ENCODE data around the gene SEC23A. TPM values are rescaled to one million over a fixed set of nuclear protein-coding genes. Genes with fewer than 3 reads are reported as not detected.

Gene SEC23A
- total and polyA plus RNA-seq, 2 of the 13 experiments (the other 11 are each of a cell fraction or from before 2014, with no cell fraction given), result 403 to 887 TPM

GRCh38 chr14:39102265-39102968 lies 618 bp downstream of the SEC23A start (continued):
- TF ChIP-seq, protein P1, sequence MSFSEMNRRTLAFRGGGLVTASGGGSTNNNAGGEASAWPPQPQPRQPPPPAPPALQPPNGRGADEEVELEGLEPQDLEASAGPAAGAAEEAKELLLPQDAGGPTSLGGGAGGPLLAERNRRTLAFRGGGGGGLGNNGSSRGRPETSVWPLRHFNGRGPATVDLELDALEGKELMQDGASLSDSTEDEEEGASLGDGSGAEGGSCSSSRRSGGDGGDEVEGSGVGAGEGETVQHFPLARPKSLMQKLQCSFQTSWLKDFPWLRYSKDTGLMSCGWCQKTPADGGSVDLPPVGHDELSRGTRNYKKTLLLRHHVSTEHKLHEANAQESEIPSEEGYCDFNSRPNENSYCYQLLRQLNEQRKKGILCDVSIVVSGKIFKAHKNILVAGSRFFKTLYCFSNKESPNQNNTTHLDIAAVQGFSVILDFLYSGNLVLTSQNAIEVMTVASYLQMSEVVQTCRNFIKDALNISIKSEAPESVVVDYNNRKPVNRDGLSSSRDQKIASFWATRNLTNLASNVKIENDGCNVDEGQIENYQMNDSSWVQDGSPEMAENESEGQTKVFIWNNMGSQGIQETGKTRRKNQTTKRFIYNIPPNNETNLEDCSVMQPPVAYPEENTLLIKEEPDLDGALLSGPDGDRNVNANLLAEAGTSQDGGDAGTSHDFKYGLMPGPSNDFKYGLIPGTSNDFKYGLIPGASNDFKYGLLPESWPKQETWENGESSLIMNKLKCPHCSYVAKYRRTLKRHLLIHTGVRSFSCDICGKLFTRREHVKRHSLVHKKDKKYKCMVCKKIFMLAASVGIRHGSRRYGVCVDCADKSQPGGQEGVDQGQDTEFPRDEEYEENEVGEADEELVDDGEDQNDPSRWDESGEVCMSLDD (CRISPR knock-in tag; IDR thresholded peaks at IDR 0.05; ENCODE audit: borderline replicate concordance), result 0 out of 2 replicates have a peak, but pooled peaks have one; percentile 18
- TF ChIP-seq ATF2 (CRISPR knock-in tag; IDR thresholded peaks at IDR 0.05), result peak; percentile 92
- no peak; the same call in 1 of the 2 replicates for TF ChIP-seq NBN (conservative IDR thresholded peaks at IDR 0.05)
- 0 out of 2 replicates have a peak, but pooled peaks have one; percentile 59 for TF ChIP-seq TRAFD1 (CRISPR knock-in tag; IDR thresholded peaks at IDR 0.05; ENCODE audit: borderline replicate concordance)
- TF ChIP-seq FOXK1 (CRISPR knock-in tag; IDR thresholded peaks at IDR 0.05; ENCODE audit: borderline replicate concordance, low read depth), result peak; percentile 26; the same call in 1 of the 2 replicates
- TF ChIP-seq RELA (CRISPR knock-in tag; IDR thresholded peaks at IDR 0.05), result 0 out of 2 replicates have a peak, but pooled peaks have one; percentile 10
- TF ChIP-seq CBX2 (IDR thresholded peaks at IDR 0.05; ENCODE audit: low read depth, low read length), result no peak
- no peak for TF ChIP-seq CBX2 (CRISPR knock-in tag; IDR thresholded peaks at IDR 0.05; ENCODE audit: low read depth)
- TF ChIP-seq TBP (CRISPR knock-in tag; IDR thresholded peaks at IDR 0.05), result no peak
- 0 out of 2 replicates have a peak, but pooled peaks have one; percentile 77 for TF ChIP-seq ZNF354B (CRISPR knock-in tag; IDR thresholded peaks at IDR 0.05)
- TF ChIP-seq, protein P2, sequence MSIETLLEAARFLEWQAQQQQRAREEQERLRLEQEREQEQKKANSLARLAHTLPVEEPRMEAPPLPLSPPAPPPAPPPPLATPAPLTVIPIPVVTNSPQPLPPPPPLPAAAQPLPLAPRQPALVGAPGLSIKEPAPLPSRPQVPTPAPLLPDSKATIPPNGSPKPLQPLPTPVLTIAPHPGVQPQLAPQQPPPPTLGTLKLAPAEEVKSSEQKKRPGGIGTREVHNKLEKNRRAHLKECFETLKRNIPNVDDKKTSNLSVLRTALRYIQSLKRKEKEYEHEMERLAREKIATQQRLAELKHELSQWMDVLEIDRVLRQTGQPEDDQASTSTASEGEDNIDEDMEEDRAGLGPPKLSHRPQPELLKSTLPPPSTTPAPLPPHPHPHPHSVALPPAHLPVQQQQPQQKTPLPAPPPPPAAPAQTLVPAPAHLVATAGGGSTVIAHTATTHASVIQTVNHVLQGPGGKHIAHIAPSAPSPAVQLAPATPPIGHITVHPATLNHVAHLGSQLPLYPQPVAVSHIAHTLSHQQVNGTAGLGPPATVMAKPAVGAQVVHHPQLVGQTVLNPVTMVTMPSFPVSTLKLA (IDR thresholded peaks at IDR 0.05), result no peak
- no peak for TF ChIP-seq FOSL1 (CRISPR knock-in tag; IDR thresholded peaks at IDR 0.05; ENCODE audit: borderline replicate concordance)
- peak; percentile 36; the same call in 1 of the 2 replicates for TF ChIP-seq HMG20A (CRISPR knock-in tag; IDR thresholded peaks at IDR 0.05; ENCODE audit: borderline replicate concordance)
- no peak for TF ChIP-seq FUBP1 (CRISPR knock-in tag; IDR thresholded peaks at IDR 0.05; ENCODE audit: borderline replicate concordance)
